Urinary bladder (tissue), 4 donors: ENCODE results near the gene P3H3. TPM values are rescaled to one million over a fixed set of nuclear protein-coding genes. Genes with fewer than 3 reads are reported as not detected.
A peak's percentile ranks its signal among the peaks of the same experiment; 100 is the strongest.

Source experiments
- DNase-seq: peaks from one replicate; pipeline ENCODE4 v3.0.0-alpha.2; 2015; ENCODE audit errors: extremely low spot score
- H3K27ac ChIP-seq: one replicate; pipeline ENCODE4 v1.5.1; 2013; ENCODE audit warnings: low read depth, mild to moderate bottlenecking, moderate library complexity
- H3K36me3 ChIP-seq: one replicate; pipeline ENCODE4 v1.6.1; 2013; ENCODE audit warnings: mild to moderate bottlenecking, moderate library complexity; ENCODE audit not compliant: insufficient read depth
- H3K4me1 ChIP-seq: one replicate; pipeline ENCODE4 v1.6.1; 2013; ENCODE audit warnings: mild to moderate bottlenecking, moderate library complexity; ENCODE audit not compliant: insufficient read depth
- H3K4me3 ChIP-seq: one replicate; pipeline ENCODE4 v1.5.1; 2013; ENCODE audit warnings: low read depth, low read length
- WGBS: extraction: QIAGEN DNeasy Blood & Tissue Kit; methylation state at CpG from one replicate; pipeline ENCODE4 v1.1.7; 2013; 5-methylcytosine and 5-hydroxymethylcytosine counted together
- polyA plus RNA-seq: library from polyadenylated mRNA; stranded (reverse); fragments of 200-250 nt; gene quantifications from one replicate; pipeline ENCODE4 v1.2.3, GENCODE V29; 2013
- total RNA-seq: library from RNA; depleted of rRNA; stranded (reverse); fragments of >200 nt; gene quantifications from one replicate; pipeline ENCODE4 v1.2.3, GENCODE V29; 2014
- donor health status: healthy with polysubstance abuse.
- donor health status: healthy.

Gene P3H3
- total and polyA plus RNA-seq, 2 donors = 40.1 to 46.3 TPM

- Histone ChIP-seq H3K27ac (peak within 1 kb of the TSS; percentile 3), H3K4me1 (no peaks in the 10 kb centered on the region), H3K4me3 (peak within 1 kb of the TSS; percentile 4), H3K36me3 (no peaks in the 10 kb centered on the region)
- no peak for DNase-seq
- 58% methylated on average over 18 of the region's 18 CpGs for WGBS
These were observed 39.0 kb upstream of the P3H3 start, which contains the start of gene CD4 for GRCh38 chr12:6788972-6789924. CD4 (plus strand) TSS chr12:6789528; CDS start chr12:6800139, 10,611 bp downstream.

- no peak overlapping the region for H3K4me3 ChIP-seq
- no peak overlapping the region for H3K27ac ChIP-seq
- H3K36me3 ChIP-seq = no peaks in the 10 kb centered on the region
These were observed 37.6 kb upstream of the P3H3 start for GRCh38 chr12:6790496-6791150.

GRCh38 chr12:6791931-6792520, 36.2 kb upstream of the P3H3 start:
- no peaks in the 10 kb centered on the region for H3K36me3 ChIP-seq
- no peaks in the 10 kb centered on the region for H3K4me1 ChIP-seq
- no peak for DNase-seq
- H3K4me3 ChIP-seq = no peak overlapping the region
- no peak overlapping the region for H3K27ac ChIP-seq
- WGBS = 80% methylated on average over 13 of the region's 13 CpGs

More at GRCh38 chr12:6790496-6791150, 37.6 kb upstream of the P3H3 start:
- 79% methylated on average over 12 of the region's 12 CpGs for WGBS
- no peaks in the 10 kb centered on the region for H3K4me1 ChIP-seq
- no peak for DNase-seq

GRCh38 chr12:6792522-6793201, 35.5 kb upstream of the P3H3 start:
- no peak overlapping the region for H3K27ac ChIP-seq
- H3K36me3 ChIP-seq = no peaks in the 10 kb centered on the region
- H3K4me3 ChIP-seq = no peak overlapping the region
- no peak for DNase-seq
- no peaks in the 10 kb centered on the region for H3K4me1 ChIP-seq
- WGBS = 14% methylated on average over 12 of the region's 12 CpGs

GRCh38 chr12:6795088-6795487, 33.1 kb upstream of the P3H3 start:
- Histone ChIP-seq H3K4me3 (no peak overlapping the region), H3K4me1 (no peaks in the 10 kb centered on the region), H3K27ac (no peak overlapping the region), H3K36me3 (no peaks in the 10 kb centered on the region)
- 77% methylated on average over 2 of the region's 2 CpGs for WGBS
- DNase-seq = no peak

- Histone ChIP-seq H3K4me1 (no peaks in the 10 kb centered on the region), H3K4me3 (no peak overlapping the region), H3K36me3 (no peaks in the 10 kb centered on the region), H3K27ac (no peak overlapping the region)
- no peak for DNase-seq
- 90% methylated on average over 4 of the region's 4 CpGs for WGBS
These were observed 31.6 kb upstream of the P3H3 start for GRCh38 chr12:6796576-6796975.

GRCh38 chr12:6799147-6799546, 29.1 kb upstream of the P3H3 start:
- H3K27ac ChIP-seq = no peak overlapping the region
- DNase-seq = no peak
- H3K4me3 ChIP-seq = no peak overlapping the region
- H3K36me3 ChIP-seq = no peaks in the 10 kb centered on the region
- no peaks in the 10 kb centered on the region for H3K4me1 ChIP-seq
- 90% methylated on average over 5 of the region's 5 CpGs for whole genome bisulfite sequencing

- WGBS = 69% methylated on average over 1 of the region's 1 CpG
- H3K36me3 ChIP-seq = no peaks in the 10 kb centered on the region
These were observed 21.0 kb upstream of the P3H3 start for GRCh38 chr12:6807170-6807569.

GRCh38 chr12:6809056-6809455, 19.2 kb upstream of the P3H3 start:
- 79% methylated on average over 10 of the region's 10 CpGs for WGBS
- no peak for DNase-seq
- Histone ChIP-seq H3K36me3 (no peaks in the 10 kb centered on the region), H3K27ac (no peak overlapping the region), H3K4me1 (no peaks in the 10 kb centered on the region), H3K4me3 (no peak overlapping the region)

More at GRCh38 chr12:6807170-6807569, 21.0 kb upstream of the P3H3 start:
- Histone ChIP-seq H3K4me3 (no peak overlapping the region), H3K4me1 (no peaks in the 10 kb centered on the region), H3K27ac (no peak overlapping the region)
- DNase-seq = no peak

- no peak for DNase-seq
- H3K4me1 ChIP-seq = no peaks in the 10 kb centered on the region
- no peak overlapping the region for H3K4me3 ChIP-seq
- no peak overlapping the region for H3K27ac ChIP-seq
- H3K36me3 ChIP-seq = no peaks in the 10 kb centered on the region
- 69% methylated on average over 1 of the region's 1 CpG for WGBS
These were observed 17.4 kb upstream of the P3H3 start for GRCh38 chr12:6810758-6811157.

GRCh38 chr12:6813363-6813762, 14.8 kb upstream of the P3H3 start:
- 62% methylated on average over 4 of the region's 4 CpGs for WGBS
- Histone ChIP-seq H3K36me3 (no peaks in the 10 kb centered on the region), H3K4me3 (no peak overlapping the region), H3K4me1 (no peaks in the 10 kb centered on the region), H3K27ac (no peak overlapping the region)
- no peak for DNase-seq

GRCh38 chr12:6816598-6816997, 11.6 kb upstream of the P3H3 start:
- no peak for DNase-seq
- Histone ChIP-seq H3K36me3 (no peaks in the 10 kb centered on the region), H3K4me1 (no peaks in the 10 kb centered on the region), H3K4me3 (no peak overlapping the region), H3K27ac (no peak overlapping the region)
- 52% methylated on average over 3 of the region's 3 CpGs for WGBS

GRCh38 chr12:6817098-6817497, 11.1 kb upstream of the P3H3 start:
- no peak for DNase-seq
- H3K27ac ChIP-seq = no peak overlapping the region
- 83% methylated on average over 8 of the region's 8 CpGs for WGBS

More at GRCh38 chr12:6817098-6817497, 11.1 kb upstream of the P3H3 start:
- H3K4me1 ChIP-seq = no peaks in the 10 kb centered on the region
- no peak overlapping the region for H3K4me3 ChIP-seq
- no peaks in the 10 kb centered on the region for H3K36me3 ChIP-seq
